ENCODE data around the gene CPT1B.

- TF ChIP-seq EZH2 (IDR thresholded peaks at IDR 0.05; ENCODE audit: low read length, unreplicated experiment) (no peak), CTCF (conservative IDR thresholded peaks at IDR 0.05; ENCODE audit: low read depth, low read length) (no peak)
These were observed 13.9 kb downstream of the CPT1B start for GRCh38 chr22:50564289-50564688.

Data from PC-3 (cell line).